RWPE1 (cell line): ENCODE data around the gene SATB1.

Experiments
- CTCF ChIA-PET: fragments of 350-600 bp; sonication (Branson Sonifier 250); formaldehyde crosslinking; extraction: SDS; loops from one replicate; lab custom pipeline; 2021; lab: Yijun Ruan, JAX
- POLR2A ChIA-PET: fragments of 400-600 bp; formaldehyde crosslinking; extraction: SDS; loops from one replicate; lab custom pipeline; 2020; ENCODE audit warnings: antibody characterized with exemption; ENCODE audit not compliant: low non-redundant PET; lab: Yijun Ruan, JAX
- DNase-seq: peaks from one replicate; pipeline ENCODE4 v3.0.0; 2012; ENCODE audit warnings: low spot score
- H3K27ac ChIP-seq: fragments of 450-650 bp; 2 replicates; pipeline ENCODE4 v1.5.1; 2017
- TF ChIP-seq, protein P1 (sequence below): fragments of 450-650 bp; conservative IDR thresholded peaks from 2 replicates; pipeline ENCODE4 v1.5.1; 2017; ENCODE audit warnings: low read depth, mild to moderate bottlenecking

The SATB1 gene

DNA sequence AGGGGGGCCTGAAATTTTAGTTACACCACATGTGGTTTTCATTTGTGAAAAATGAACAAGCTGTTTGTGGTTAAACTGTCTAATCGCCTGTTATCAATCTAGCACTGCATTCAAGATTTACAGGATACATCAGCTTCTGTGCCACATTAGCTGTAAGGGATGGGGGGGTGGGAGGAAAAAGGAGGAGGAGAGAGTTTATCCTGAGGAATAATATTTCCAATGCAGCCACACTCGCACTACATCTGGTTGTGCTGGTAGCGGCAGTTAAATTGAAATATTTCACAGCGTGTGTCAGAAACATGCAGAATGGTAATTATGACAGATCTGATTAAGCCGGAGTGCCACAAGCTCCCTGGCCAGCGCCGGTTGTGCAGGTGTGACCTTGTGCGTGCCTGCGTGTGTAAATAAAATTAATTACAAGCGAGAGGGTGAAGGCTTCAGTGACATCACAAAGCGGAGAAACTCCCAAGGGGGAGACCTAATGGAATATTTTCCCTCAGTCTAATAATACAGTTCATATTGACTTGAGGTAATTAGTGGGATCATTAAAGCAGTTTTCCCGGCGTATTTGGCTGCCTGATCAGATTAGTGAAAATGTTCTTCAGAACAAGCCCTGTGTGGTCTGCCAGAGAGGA lies 55.5 kb downstream of the SATB1 start:
- TF ChIP-seq, protein P1, sequence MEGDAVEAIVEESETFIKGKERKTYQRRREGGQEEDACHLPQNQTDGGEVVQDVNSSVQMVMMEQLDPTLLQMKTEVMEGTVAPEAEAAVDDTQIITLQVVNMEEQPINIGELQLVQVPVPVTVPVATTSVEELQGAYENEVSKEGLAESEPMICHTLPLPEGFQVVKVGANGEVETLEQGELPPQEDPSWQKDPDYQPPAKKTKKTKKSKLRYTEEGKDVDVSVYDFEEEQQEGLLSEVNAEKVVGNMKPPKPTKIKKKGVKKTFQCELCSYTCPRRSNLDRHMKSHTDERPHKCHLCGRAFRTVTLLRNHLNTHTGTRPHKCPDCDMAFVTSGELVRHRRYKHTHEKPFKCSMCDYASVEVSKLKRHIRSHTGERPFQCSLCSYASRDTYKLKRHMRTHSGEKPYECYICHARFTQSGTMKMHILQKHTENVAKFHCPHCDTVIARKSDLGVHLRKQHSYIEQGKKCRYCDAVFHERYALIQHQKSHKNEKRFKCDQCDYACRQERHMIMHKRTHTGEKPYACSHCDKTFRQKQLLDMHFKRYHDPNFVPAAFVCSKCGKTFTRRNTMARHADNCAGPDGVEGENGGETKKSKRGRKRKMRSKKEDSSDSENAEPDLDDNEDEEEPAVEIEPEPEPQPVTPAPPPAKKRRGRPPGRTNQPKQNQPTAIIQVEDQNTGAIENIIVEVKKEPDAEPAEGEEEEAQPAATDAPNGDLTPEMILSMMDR = no peak
- POLR2A ChIA-PET = no interaction called here
- DNase-seq = no peak
- no peak overlapping the region for H3K27ac ChIP-seq
- CTCF ChIA-PET = no interaction called here

DNA sequence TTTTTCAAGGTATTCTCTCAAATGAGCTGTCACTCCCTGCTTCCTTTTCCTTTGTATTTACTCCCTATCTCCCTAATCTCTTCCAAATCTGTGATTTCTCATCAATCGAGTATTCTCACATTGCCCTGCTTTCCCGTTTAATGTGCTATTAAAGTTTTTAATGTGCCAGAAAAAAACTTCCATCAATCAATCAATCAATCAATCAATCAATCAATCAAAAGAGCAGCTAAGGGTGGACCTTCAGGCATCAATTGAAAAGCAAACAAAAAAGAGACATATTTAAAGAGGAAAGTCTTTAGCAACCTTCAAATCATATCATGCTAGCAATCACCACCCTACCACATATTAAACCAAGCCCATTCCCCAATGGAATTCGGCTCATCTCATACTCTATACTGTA lies 58.9 kb downstream of the SATB1 start:
- ChIA-PET POLR2A (no interaction called here), CTCF (interaction anchor here (0.6 to 0.7 kb wide), 2 partner anchors 450 to 1501 kb away, joined by 3 to 4 read pairs; no protein-coding TSS in a partner anchor)
- no peak for DNase-seq
- TF ChIP-seq, protein P1 = no peak
- no peak overlapping the region for H3K27ac ChIP-seq

DNA sequence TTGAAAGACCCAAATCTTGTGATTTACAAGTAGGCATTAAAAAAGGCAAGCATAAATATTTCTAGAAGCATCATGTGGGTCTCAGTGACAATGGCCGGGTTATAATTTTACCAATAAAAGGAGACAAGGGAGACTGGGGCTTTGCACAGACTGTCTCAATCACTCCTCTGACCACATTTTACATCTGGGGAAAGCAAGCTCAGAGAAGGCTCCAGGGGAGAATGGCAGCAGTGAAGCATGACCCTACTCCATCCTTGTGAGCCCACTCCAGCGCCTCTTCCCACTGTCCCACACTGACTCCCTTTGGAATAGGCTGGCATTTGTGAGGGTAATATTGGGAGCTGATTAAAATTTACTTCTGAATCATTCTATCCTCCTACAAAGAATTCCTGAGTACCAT lies 61.8 kb downstream of the SATB1 start:
- ChIA-PET CTCF (interaction anchor here (0.7 kb wide), 1 partner anchor 386 kb away, joined by 3 read pairs; no protein-coding TSS in a partner anchor), POLR2A (no interaction called here)
- TF ChIP-seq, protein P1 = no peak

DNA sequence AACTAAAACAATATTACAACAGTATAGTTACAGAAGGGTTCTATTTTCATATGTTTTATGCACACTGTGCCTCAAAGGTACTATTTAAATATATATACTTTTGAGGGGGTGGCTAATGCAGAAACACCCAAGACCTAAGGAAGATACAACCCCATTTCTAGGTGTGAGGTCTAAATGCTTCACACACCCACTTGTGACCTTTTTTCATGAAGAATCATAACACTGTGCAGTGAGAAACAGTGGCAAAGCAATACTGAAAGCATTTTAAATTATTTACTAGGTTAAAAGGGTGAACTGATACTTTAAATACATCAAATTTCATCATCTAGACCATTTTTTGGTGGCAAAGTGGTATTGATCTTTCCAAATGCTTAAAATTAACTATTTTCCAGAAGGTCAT lies 67.4 kb downstream of the SATB1 start:
- POLR2A ChIA-PET = no interaction called here
- DNase-seq = no peak
- H3K27ac ChIP-seq = no peak overlapping the region
- CTCF ChIA-PET = no interaction called here
- TF ChIP-seq, protein P1 = no peak

More for the DNA sequence above, 61.8 kb downstream of the SATB1 start:
- no peak for DNase-seq
- no peak overlapping the region for H3K27ac ChIP-seq

DNA sequence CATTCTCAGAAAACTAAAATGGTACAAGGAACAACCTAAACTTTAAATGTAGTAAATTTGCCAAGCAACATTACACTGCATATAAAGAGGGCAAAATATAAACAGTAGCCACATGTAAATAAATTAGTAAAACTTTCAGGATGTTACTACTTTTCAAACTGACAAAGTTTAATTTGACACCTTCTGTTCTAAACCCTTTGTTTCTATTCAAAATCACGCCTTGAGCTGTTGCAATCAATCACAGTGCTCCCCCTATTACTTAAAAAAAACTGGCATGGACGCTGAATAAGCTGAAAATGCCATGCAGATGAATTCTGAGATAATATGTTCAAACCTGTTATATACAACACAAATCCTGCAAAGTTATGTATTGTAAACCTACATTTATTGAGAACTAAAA lies 69.3 kb downstream of the SATB1 start:
- no peak overlapping the region for H3K27ac ChIP-seq
- CTCF ChIA-PET = interaction anchor here (0.6 kb wide), 1 partner anchor 34 kb away, joined by 4 read pairs; no protein-coding TSS in a partner anchor
- TF ChIP-seq, protein P1 = no peak
- POLR2A ChIA-PET = no interaction called here
- no peak for DNase-seq

DNA sequence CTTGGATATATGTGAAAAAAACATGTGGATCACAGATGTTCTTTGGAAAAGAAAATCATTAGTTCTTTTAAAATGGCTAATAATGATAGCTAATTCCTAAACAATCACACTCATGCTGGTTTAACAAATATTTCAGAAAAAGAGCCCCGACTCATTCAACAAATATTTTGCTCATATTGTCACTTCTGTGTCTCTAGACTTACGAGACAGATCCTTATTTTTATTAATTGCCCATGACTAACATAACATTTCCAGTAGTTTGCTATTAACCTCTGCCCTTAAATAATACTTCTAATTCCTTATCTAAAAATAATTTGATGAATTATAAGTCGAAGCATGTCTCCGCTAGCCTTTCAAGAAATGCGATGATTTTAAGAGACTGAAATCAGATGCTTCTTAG lies 70.4 kb downstream of the SATB1 start:
- no peak for DNase-seq
- POLR2A ChIA-PET = no interaction called here
- no peak overlapping the region for H3K27ac ChIP-seq
- TF ChIP-seq, protein P1 = no peak
- CTCF ChIA-PET = interaction anchor here (0.6 kb wide), 1 partner anchor 35 kb away, joined by 3 read pairs; no protein-coding TSS in a partner anchor
